ENCODE measurements around the gene AIPL1.

- TF ChIP-seq YY1 (IDR thresholded peaks at IDR 0.05; ENCODE audit: low read depth, low read length) (no peak), E2F4 (IDR thresholded peaks at IDR 0.05; ENCODE audit: low read depth, low read length) (no peak), CREB1 (IDR thresholded peaks at IDR 0.05; ENCODE audit: low read depth) (no peak), POLR2A (IDR thresholded peaks at IDR 0.05; ENCODE audit: low read depth, low read length) (no peak), CTCF (IDR thresholded peaks at IDR 0.05 in 2 of 3, conservative IDR thresholded peaks at IDR 0.05 in 1 of 3; ENCODE audit: control insufficient read depth in 2 of 3, extremely low read depth in 1 of 3, insufficient read depth in 1 of 3, low read depth in 3 of 3, low read length in 3 of 3) (no peak), ELK1 (IDR thresholded peaks at IDR 0.05; ENCODE audit: low read depth, low read length) (no peak), ATF3 (IDR thresholded peaks at IDR 0.05; ENCODE audit: borderline replicate concordance, extremely low read depth, low read depth, low read length) (no peak), EP300 (IDR thresholded peaks at IDR 0.05; ENCODE audit: borderline replicate concordance in 1 of 2, control insufficient read depth in 1 of 2, low read depth in 2 of 2, low read length in 2 of 2) (no peak), RFX5 (IDR thresholded peaks at IDR 0.05; ENCODE audit: low read depth, low read length) (no peak), SRF (IDR thresholded peaks at IDR 0.05; ENCODE audit: low read depth in 2 of 2, low read length in 2 of 2) (no peak)
Observed at GRCh38 chr17:6474906-6475305, 40.0 kb upstream of the AIPL1 start.
